Activated T-helper 2 cell treated with anti-CD3 and anti-CD28 coated beads, Interferon-gamma antibody, Interleukin-2, Interleukin-4, amounts not matched to agents 10 μg/mL and 5 μg/mL and 100 μg/mL, durations not matched to agents 14 hours and 24 hours and 36 hours (primary cell): ENCODE results near the gene WRAP73. TPM values are rescaled to one million over a fixed set of nuclear protein-coding genes. Genes with fewer than 3 reads are reported as not detected.

Source experiments
- DNase-seq: peaks from one replicate; pipeline ENCODE4 v3.0.0; 2021; ENCODE audit warnings: low spot score
- H3K27ac Mint-ChIP-seq: one replicate; pipeline ENCODE4 v1.8.0; 2021; ENCODE audit warnings: mixed read lengths
- H3K27me3 Mint-ChIP-seq: one replicate; pipeline ENCODE4 v1.8.0; 2021; ENCODE audit warnings: low read depth, mixed read lengths
- H3K36me3 Mint-ChIP-seq: one replicate; pipeline ENCODE4 v1.8.0; 2021; ENCODE audit warnings: low read depth, mixed read lengths
- H3K4me1 Mint-ChIP-seq: one replicate; pipeline ENCODE4 v1.8.0; 2021; ENCODE audit warnings: low read depth, mixed read lengths
- H3K4me3 Mint-ChIP-seq: one replicate; pipeline ENCODE4 v1.8.0; 2021; ENCODE audit warnings: low read depth, mild to moderate bottlenecking, moderate library complexity, mixed read lengths
- H3K9me3 Mint-ChIP-seq: one replicate; pipeline ENCODE4 v1.8.0; 2021; ENCODE audit warnings: mixed read lengths
- intact Hi-C: fragments of 100-400 bp; cut with micrococcal nuclease; formaldehyde crosslinking; loops from one replicate; pipeline ENCODE4 v1.15.1; 2023
- total RNA-seq: library from RNA; stranded (reverse); gene quantifications from 2 replicates; pipeline ENCODE4 v1.2.3, GENCODE V29; 2022

WRAP73 gene
- total RNA-seq, 1 donor from 2014 or later: 38.7 TPM

DNA sequence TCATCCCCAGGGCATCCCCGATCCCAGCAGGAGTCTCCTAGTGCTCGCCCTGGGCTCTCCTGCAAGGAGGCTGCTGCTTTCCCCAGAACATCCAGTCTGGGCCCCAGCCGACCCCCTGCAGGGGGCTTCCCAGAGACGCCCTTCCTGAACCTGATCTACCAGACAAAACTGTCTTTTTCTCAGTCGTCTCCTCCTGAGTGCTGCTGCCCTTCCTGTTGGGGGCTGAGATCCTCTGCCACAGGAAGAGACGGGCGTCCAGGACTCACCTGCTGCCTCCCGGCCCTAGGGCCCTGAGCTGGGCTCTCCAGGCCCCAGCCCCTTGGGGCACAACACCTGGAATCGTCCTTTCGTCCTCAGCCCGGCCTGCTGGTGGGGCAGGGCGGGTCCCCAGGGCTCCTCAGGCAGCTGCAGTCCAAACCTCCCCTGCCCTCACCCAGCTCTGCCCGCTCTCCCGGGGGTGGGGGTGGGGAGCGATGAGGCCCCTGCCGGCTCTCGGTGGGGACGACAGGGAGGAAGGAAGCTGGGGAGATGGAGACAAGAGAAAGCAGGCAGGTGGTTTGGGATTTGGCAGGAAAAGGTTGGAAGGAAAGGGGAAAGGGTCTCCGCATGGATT, 39.3 kb upstream of the WRAP73 start:
- DNase-seq: no peak
- Mint-ChIP-seq H3K27ac (no peak overlapping the region), H3K36me3 (no peaks in the 10 kb centered on the region), H3K4me3 (no peak overlapping the region), H3K9me3 (no peaks in the 10 kb centered on the region), H3K27me3 (no peaks in the 10 kb centered on the region), H3K4me1 (no peaks in the 10 kb centered on the region)
- intact Hi-C loops: no loop called here

DNA sequence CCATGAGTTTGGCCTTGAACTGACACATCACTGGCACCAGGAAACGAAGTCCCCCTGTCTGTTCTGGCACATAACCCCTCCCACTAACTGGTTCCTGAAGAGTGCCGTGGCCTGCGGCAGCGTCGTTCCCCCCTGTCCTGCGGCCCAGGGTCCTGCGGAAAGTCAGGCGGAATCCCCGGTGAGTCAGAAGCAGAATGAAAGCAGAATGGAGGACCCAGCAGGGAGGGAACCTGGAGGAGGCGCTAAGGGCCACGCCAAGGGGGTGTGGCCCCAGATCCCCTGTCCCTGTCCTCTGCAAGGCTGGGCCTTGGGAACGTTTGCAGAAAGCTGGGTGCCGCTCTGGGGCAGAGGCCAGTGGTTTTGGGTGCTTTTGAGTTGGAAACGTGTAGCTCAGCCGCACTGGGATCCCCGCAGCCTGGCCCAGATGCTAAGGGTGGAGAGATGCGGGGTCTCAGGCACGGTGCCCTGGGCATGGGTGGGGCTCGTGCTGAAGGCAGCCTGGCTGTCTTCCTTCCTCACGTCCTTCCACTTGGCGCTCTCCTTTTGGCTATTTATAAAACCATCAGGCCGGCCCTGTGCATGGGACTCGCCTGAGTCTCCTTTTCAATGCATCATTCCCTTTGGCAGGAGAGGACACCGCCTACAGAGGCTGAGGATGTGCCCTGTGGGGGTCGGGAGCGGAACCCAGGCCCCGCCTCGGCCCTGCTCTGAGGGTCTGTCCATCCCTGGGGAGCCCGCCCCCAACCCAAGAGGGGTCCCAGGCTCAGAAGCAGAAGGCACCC, 38.6 kb upstream of the WRAP73 start:
- Mint-ChIP-seq H3K4me1 (no peaks in the 10 kb centered on the region), H3K4me3 (no peak overlapping the region), H3K27me3 (no peaks in the 10 kb centered on the region), H3K27ac (no peak overlapping the region), H3K36me3 (no peaks in the 10 kb centered on the region), H3K9me3 (no peaks in the 10 kb centered on the region)
- DNase-seq: no peak
- intact Hi-C loops: no loop called here

DNA sequence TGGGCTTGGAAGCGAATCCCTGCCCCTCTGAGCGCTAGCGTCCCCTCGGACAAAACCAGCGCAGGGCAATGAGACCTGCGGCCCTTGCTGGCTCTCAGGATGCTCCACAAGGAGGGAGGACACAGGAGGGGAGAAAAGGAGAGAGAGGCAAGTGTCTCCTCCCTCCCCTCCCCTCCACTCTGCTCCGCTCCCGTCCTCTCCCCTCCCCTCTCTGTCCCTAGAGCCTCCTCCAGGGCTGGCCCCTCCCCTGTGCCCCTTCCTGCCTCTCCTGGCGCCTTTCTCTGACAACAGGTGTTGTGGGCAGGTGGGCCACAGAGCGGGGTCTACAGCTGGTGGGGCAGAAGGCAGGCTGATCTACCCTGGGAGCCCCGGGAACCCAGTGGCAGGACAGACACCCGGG, 37.6 kb upstream of the WRAP73 start:
- Mint-ChIP-seq H3K4me1 (no peaks in the 10 kb centered on the region), H3K36me3 (no peaks in the 10 kb centered on the region), H3K27me3 (no peaks in the 10 kb centered on the region), H3K9me3 (no peaks in the 10 kb centered on the region), H3K4me3 (no peak overlapping the region), H3K27ac (no peak overlapping the region)
- intact Hi-C loops: no loop called here
- no peak for DNase-seq

DNA sequence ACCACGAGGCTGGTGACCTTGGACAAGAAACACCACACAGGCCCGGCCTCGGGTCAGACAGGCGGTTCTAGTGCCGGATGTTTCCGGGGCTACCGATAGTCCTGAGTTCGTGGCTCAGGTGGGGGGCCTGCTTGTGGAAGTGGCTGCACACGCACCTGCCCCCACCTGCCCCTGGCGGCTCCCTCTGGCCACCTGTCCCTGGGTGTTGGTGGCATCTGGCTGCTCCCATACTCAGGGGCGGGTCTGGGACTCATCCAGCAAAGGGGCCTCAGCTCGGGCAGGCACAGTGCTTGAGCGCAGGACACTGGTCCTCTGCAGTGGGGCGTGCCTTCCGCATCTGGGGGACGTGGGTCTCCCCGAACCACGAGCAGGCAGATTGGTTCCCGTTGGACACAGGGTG, 36.0 kb upstream of the WRAP73 start:
- H3K4me1 Mint-ChIP-seq: no peaks in the 10 kb centered on the region
- H3K9me3 Mint-ChIP-seq: no peaks in the 10 kb centered on the region
- intact Hi-C loops: no loop called here
- H3K36me3 Mint-ChIP-seq: no peaks in the 10 kb centered on the region
- no peak for DNase-seq
- H3K4me3 Mint-ChIP-seq: no peak overlapping the region
- H3K27ac Mint-ChIP-seq: no peak overlapping the region
- H3K27me3 Mint-ChIP-seq: no peaks in the 10 kb centered on the region

DNA sequence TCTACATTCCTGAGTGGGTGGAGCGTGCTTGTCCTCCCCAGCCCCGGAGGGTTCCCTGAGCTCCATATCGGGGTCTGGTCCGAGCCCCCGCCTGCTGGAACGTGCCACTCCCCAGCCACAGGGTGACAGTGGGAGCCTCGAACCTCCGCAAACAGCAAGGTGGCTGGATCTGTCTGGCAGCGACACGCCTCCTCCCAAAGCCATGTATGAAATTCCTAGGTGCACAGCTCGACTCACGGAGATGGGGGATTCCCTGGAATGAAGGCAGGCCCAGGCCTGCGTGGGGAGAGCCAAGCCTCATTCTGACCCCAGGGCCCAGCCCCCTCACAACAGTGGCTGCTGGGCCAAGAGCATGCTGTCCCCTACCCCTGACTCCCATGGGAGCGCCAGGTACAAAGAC, 35.3 kb upstream of the WRAP73 start:
- H3K9me3 Mint-ChIP-seq: no peaks in the 10 kb centered on the region
- no peak overlapping the region for H3K27ac Mint-ChIP-seq
- H3K36me3 Mint-ChIP-seq: no peaks in the 10 kb centered on the region
- no peaks in the 10 kb centered on the region for H3K27me3 Mint-ChIP-seq
- intact Hi-C loops: no loop called here
- DNase-seq: no peak
- H3K4me3 Mint-ChIP-seq: no peak overlapping the region
- no peaks in the 10 kb centered on the region for H3K4me1 Mint-ChIP-seq

DNA sequence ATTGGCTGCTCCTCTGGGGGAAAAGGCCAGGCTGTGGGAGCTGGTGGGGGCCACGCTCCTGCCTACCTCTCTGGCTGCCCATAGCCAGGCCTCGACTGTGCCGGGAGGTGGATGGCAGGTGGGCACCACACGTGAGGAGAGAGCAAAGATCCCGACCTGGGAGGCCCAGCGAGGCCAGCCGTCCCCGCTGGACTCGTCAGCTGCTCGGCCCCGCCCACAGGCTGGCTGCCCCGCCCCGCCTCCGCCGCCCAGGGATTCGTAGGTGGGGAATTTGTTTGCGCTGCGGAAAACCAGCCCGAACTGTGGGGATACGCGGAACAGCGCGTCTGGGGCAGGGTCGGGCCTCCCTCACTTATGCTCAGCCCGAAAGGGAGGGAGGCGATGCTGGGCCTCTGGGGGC, 34.1 kb upstream of the WRAP73 start:
- DNase-seq: no peak
- no peaks in the 10 kb centered on the region for H3K9me3 Mint-ChIP-seq
- peaks cover 2% of the 10 kb centered on the region for H3K27me3 Mint-ChIP-seq
- H3K4me3 Mint-ChIP-seq: no peak overlapping the region
- H3K36me3 Mint-ChIP-seq: no peaks in the 10 kb centered on the region
- H3K4me1 Mint-ChIP-seq: no peaks in the 10 kb centered on the region
- intact Hi-C loops: no loop called here
- no peak overlapping the region for H3K27ac Mint-ChIP-seq

DNA sequence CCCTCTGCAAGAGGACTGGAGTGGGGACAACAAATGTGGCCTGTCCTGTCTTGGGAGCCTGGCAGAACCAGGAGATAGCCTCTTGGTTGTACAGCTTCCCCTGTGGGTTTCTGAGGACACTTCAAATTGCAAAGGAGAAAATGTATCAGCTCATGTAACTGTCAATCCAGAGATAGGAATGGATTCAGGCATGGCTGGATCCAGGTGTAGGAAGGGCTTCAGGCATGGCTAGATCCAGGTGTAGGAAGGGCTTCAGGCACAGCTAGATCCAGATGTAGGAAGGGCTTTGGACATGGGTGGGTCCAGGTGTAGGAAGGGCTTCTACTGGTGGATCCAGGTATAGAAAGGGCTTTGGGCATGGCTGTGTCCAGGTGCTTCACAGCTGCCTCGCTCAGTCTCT, 33.3 kb upstream of the WRAP73 start:
- Mint-ChIP-seq H3K27me3 (peaks cover 2% of the 10 kb centered on the region), H3K4me3 (no peak overlapping the region), H3K27ac (no peak overlapping the region), H3K4me1 (peaks cover under 1% of the 10 kb centered on the region), H3K36me3 (no peaks in the 10 kb centered on the region), H3K9me3 (no peaks in the 10 kb centered on the region)
- DNase-seq: no peak
- intact Hi-C loops: no loop called here

DNA sequence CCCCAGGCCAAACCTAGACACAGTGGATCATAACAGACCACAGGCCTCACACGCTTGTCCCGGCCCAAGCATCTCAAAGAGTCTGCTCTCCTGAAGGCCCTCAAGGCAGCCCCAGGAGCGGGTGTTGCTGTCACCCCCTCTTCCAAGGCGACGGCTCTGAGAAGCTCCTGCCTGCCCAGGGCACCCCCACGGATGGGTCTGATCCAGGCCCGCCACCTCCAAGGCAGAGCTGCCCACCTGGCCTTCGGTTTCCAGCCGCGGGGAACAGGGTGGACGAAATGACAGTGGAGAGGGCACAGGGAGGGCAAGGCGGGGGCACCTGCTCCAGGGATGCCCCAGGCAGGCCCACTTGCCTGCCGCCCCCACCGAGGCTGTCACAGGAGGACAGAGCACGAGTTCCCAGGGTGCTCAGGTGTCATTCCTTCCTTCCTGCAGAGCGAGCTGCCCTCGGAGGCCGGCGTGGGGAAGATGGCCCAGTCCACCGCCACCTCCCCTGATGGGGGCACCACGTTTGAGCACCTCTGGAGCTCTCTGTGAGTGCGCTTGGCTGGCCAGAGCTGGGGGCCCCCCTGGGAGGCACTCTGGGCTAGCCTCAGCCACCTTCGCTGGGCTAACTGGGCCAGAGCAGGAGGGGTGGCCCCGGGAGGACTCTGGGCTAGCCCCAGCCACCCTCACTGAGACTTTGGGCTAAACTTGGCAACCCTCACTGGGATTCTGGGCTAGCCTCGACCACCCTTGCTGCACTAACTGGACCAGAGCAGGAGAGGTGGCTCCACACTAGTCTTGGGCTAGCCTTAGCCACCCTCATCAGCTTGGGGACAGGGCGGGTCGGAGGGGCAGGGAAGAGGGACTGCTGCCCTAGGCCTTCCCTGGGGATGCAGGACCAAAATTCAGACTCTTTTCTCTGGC, 32.2 kb upstream of the WRAP73 start:
- H3K27me3 Mint-ChIP-seq: peaks cover 2% of the 10 kb centered on the region
- no peaks in the 10 kb centered on the region for H3K9me3 Mint-ChIP-seq
- H3K4me3 Mint-ChIP-seq: no peak overlapping the region
- intact Hi-C loops: no loop called here
- DNase-seq: no peak
- H3K27ac Mint-ChIP-seq: no peak overlapping the region
- peaks cover 8% of the 10 kb centered on the region for H3K4me1 Mint-ChIP-seq
- no peaks in the 10 kb centered on the region for H3K36me3 Mint-ChIP-seq

DNA sequence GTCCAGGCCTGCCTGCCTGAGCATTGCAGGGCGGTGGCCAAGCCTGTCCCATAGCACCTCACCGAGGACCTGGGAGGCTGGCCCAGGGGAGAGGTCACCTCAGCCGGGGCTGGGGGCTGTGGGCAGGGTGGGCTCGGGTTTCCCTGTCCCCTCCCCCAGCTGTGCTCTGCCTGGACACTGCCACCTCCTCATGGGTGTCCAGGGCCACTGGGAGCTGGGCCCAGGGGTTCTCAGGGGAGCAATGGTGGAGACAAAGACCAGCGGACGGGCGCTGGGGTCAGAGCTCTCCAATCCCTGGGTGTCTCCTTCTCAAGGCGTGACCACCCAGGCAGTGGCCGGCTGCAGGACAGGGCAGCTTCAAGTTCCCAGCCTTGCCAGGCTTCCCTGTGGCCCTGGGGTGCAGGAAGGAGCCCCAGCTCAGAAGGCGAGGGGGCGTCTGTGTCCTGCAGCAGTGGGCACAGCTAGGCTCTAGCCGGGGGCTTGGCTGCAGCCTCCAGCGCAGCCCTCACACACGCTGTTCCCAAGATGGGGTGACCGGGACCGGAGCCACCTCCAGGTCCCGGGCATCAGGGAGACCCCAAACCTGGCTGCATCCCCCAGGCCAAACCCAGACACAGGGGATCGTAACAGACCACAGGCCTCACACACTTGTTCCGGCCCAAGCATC, 31.5 kb upstream of the WRAP73 start:
- H3K4me3 Mint-ChIP-seq: no peak overlapping the region
- DNase-seq: no peak
- H3K4me1 Mint-ChIP-seq: peaks cover 8% of the 10 kb centered on the region
- peaks cover 2% of the 10 kb centered on the region for H3K27me3 Mint-ChIP-seq
- no peaks in the 10 kb centered on the region for H3K9me3 Mint-ChIP-seq
- H3K36me3 Mint-ChIP-seq: no peaks in the 10 kb centered on the region
- intact Hi-C loops: no loop called here
- no peak overlapping the region for H3K27ac Mint-ChIP-seq

DNA sequence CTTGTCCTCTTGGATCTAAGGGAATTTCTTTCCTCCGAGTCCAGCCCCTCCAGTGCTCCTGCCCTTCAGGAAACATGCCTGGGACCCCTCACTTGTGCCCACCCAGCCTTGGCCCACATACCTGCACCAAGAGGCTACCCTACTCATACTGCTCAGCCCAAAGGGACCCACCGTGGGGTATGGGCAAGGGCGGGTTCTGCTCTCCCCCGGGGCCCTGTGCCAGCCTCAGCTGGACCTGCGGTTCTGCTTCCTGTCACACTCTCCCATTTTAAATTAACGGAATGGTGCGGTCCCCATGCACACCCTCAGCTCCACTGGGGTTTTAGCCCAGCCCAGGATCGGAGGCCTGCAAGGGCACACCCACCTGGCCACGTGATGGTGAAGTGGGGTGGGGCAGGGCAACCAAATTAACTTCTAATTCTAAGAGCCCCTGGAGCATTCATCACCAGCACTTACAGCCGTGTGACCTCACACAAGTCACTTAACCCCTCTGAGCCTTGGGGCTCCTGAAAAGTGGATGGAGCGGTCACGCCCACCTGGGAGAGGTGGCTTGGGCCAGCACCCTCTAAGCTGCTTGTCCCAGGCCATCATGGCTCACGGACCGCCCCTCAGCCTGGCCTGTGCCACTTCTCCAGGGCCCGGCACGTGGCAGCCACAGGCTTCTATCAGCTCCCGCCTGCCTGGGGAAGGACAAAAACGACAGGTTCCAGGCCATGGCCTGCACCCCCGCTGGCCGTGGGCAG, 30.8 kb upstream of the WRAP73 start:
- Mint-ChIP-seq H3K4me1 (peaks cover 8% of the 10 kb centered on the region), H3K27me3 (peaks cover 2% of the 10 kb centered on the region), H3K4me3 (no peak overlapping the region), H3K9me3 (no peaks in the 10 kb centered on the region), H3K27ac (no peak overlapping the region), H3K36me3 (no peaks in the 10 kb centered on the region)
- intact Hi-C loops: no loop called here
- no peak for DNase-seq

DNA sequence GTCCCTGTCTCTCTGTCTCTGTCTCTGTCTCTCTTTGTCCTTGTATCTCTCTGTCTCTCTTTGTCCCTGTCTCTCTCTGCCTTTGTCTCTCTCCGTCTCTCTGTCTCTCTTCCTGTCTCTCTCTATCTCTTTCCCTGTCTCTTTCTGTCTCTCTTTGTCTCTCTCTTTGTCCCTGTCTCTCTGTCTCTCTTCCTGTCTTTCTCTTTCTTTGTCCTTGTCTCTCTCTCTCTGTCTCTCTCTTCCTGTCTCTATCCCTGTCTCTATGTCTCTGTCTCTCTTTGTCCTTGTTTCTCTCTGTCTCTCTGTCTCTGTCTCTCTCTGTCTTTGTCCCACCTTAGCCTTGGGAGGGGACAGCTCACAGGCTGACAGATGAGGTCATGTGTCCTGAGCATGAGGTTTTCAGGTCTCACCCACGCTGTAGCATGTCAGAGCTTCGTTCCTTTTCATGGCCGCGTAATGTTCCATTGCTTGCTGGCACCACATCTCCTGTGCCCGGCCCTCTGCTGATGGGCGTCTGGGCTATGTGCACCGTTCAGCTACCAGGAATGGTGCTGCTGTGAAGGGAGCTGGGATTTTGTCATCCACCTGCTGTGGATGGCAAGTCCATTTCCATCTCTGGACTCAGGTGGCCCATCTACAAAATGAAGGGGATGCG, 30.0 kb upstream of the WRAP73 start:
- H3K27me3 Mint-ChIP-seq: peaks cover 2% of the 10 kb centered on the region
- H3K4me1 Mint-ChIP-seq: peaks cover 8% of the 10 kb centered on the region
- H3K4me3 Mint-ChIP-seq: no peak overlapping the region
- no peaks in the 10 kb centered on the region for H3K9me3 Mint-ChIP-seq
- intact Hi-C loops: no loop called here
- H3K27ac Mint-ChIP-seq: no peak overlapping the region
- H3K36me3 Mint-ChIP-seq: no peaks in the 10 kb centered on the region
- no peak for DNase-seq

DNA sequence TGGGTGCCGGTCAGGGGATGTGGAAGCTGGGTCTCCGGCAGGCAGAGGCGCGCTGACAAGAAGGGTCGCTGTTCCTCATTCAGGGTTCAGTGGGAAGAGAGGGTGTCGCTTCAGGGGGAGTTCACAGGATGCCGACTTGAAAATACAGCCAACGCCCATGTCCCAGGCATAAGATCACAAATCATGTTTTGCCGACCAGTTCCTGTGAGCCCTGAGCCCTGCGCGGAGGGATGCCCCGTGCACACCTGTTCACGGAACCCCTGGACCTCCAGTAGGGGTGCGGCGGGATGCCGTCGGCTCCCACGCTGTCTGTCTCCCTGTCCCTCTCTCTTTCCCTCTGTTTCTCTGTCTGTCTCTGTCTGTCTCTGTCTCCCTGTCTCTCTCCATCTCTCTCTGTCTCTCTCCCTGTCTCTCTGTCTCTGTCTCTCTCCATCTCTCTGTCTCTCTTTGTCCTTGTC, 29.2 kb upstream of the WRAP73 start:
- Mint-ChIP-seq H3K4me3 (no peak overlapping the region), H3K4me1 (peaks cover 8% of the 10 kb centered on the region), H3K9me3 (no peaks in the 10 kb centered on the region), H3K27ac (no peak overlapping the region), H3K36me3 (no peaks in the 10 kb centered on the region), H3K27me3 (peaks cover 2% of the 10 kb centered on the region)
- no peak for DNase-seq
- intact Hi-C loops: no loop called here
